H9 (cell line): Measurements from ENCODE around the gene DNTT. TPM values are rescaled to one million over a fixed set of nuclear protein-coding genes. Genes with fewer than 3 reads are reported as not detected.

Experiments used
- DNase-seq: peaks from one replicate; pipeline ENCODE4 v3.0.0-alpha.2; 2017
- H2AFZ ChIP-seq: one replicate; pipeline ENCODE4 v1.6.1; 2013; ENCODE audit warnings: mild to moderate bottlenecking, low read length, control low read depth, moderate library complexity
- H2AK5ac ChIP-seq: 2 replicates; pipeline ENCODE4 v1.6.1; 2013; ENCODE audit warnings: low read length, control low read depth, mixed read lengths; ENCODE audit not compliant: insufficient read length
- H2BK120ac ChIP-seq: one replicate; pipeline ENCODE4 v1.6.1; 2013; ENCODE audit warnings: low read depth, mild to moderate bottlenecking, low read length, control low read depth, inconsistent platforms; ENCODE audit not compliant: poor library complexity, severe bottlenecking
- H2BK12ac ChIP-seq: 2 replicates; pipeline ENCODE4 v1.6.1; 2013; ENCODE audit warnings: low read length, control low read depth, mixed read lengths, low read depth; ENCODE audit not compliant: insufficient read length
- H2BK15ac ChIP-seq: 2 replicates; pipeline ENCODE4 v1.6.1; 2013; ENCODE audit warnings: low read depth, low read length, control low read depth
- H2BK20ac ChIP-seq: one replicate; pipeline ENCODE4 v1.6.1; 2013; ENCODE audit warnings: low read depth, mild to moderate bottlenecking, low read length, control low read depth, inconsistent platforms; ENCODE audit not compliant: poor library complexity, severe bottlenecking
- H2BK5ac ChIP-seq: 2 replicates; pipeline ENCODE4 v1.6.1; 2013; ENCODE audit warnings: low read length, control low read depth, mixed read lengths; ENCODE audit not compliant: insufficient read length
- H3K14ac ChIP-seq: 2 replicates; pipeline ENCODE4 v1.6.1; 2013; ENCODE audit warnings: low read length, control low read depth; ENCODE audit not compliant: insufficient read depth
- H3K18ac ChIP-seq: 2 replicates; pipeline ENCODE4 v1.6.1; 2013; ENCODE audit warnings: low read depth, mild to moderate bottlenecking, mixed read lengths, low read length, control low read depth; ENCODE audit not compliant: insufficient read length
- H3K23ac ChIP-seq: 2 replicates; pipeline ENCODE4 v1.6.1; 2013; ENCODE audit warnings: low read length, control low read depth, mixed read lengths, low read depth; ENCODE audit not compliant: insufficient read length
- H3K23me2 ChIP-seq: 2 replicates; pipeline ENCODE4 v1.6.1; 2013; ENCODE audit warnings: low read depth, mild to moderate bottlenecking, mixed read lengths, low read length, control low read depth; ENCODE audit not compliant: insufficient read length, poor library complexity, severe bottlenecking
- H3K27ac ChIP-seq: 2 replicates; pipeline ENCODE4 v1.5.1; 2013; ENCODE audit warnings: low read length, control low read depth, mixed read lengths, low read depth; ENCODE audit not compliant: insufficient read length
- H3K27me3 ChIP-seq: 2 replicates; pipeline ENCODE4 v1.6.1; 2013; ENCODE audit warnings: low read length, control low read depth, inconsistent platforms; ENCODE audit not compliant: insufficient read depth
- H3K4ac ChIP-seq: 2 replicates; pipeline ENCODE4 v1.6.1; 2013; ENCODE audit warnings: low read depth, mild to moderate bottlenecking, control low read depth, inconsistent platforms, low read length, moderate library complexity
- H3K4me1 ChIP-seq: 2 replicates; pipeline ENCODE4 v1.6.1; 2013; ENCODE audit warnings: low read length, control low read depth, inconsistent platforms; ENCODE audit not compliant: insufficient read depth
- H3K4me2 ChIP-seq: 2 replicates; pipeline ENCODE4 v1.6.1; 2013; ENCODE audit warnings: low read length, control low read depth, mixed read lengths; ENCODE audit not compliant: insufficient read length, insufficient read depth
- H3K56ac ChIP-seq: 2 replicates; pipeline ENCODE4 v1.6.1; 2013; ENCODE audit warnings: low read depth, mild to moderate bottlenecking, mixed read lengths, low read length, control low read depth; ENCODE audit not compliant: insufficient read length
- H3K79me1 ChIP-seq: 2 replicates; pipeline ENCODE4 v1.6.1; 2013; ENCODE audit warnings: low read depth, mild to moderate bottlenecking, moderate library complexity, low read length, control low read depth, inconsistent platforms; ENCODE audit not compliant: insufficient read depth, poor library complexity, severe bottlenecking
- H3K79me2 ChIP-seq: 2 replicates; pipeline ENCODE4 v1.6.1; 2013; ENCODE audit warnings: low read length, control low read depth, inconsistent platforms; ENCODE audit not compliant: insufficient read depth
- H3K9ac ChIP-seq: 2 replicates; pipeline ENCODE4 v1.6.1; 2013; ENCODE audit warnings: low read length, control low read depth, mixed read lengths; ENCODE audit not compliant: insufficient read length; ENCODE audit errors: extremely low read depth
- H3K9me3 ChIP-seq: one replicate; pipeline ENCODE4 v1.6.1; 2013; ENCODE audit warnings: low read depth, low read length, inconsistent platforms; ENCODE audit not compliant: control insufficient read depth
- H3T11ph ChIP-seq: one replicate; pipeline ENCODE4 v1.6.1; 2013; ENCODE audit warnings: mild to moderate bottlenecking, low read length, control low read depth, inconsistent platforms
- H4K20me1 ChIP-seq: one replicate; pipeline ENCODE4 v1.6.1; 2013; ENCODE audit not compliant: control insufficient read depth, insufficient read length, insufficient read depth
- H4K5ac ChIP-seq: 2 replicates; pipeline ENCODE4 v1.6.1; 2013; ENCODE audit warnings: low read depth, mild to moderate bottlenecking, mixed read lengths, low read length, control low read depth; ENCODE audit not compliant: insufficient read length
- H4K8ac ChIP-seq: replicated peaks from 2 replicates; pipeline ENCODE4 v1.6.1; 2013; ENCODE audit warnings: low read length, control low read depth, mixed read lengths, low read depth; ENCODE audit not compliant: insufficient read length
- H4K91ac ChIP-seq: 2 replicates; pipeline ENCODE4 v1.6.1; 2013; ENCODE audit warnings: low read depth, mild to moderate bottlenecking, moderate library complexity, mixed read lengths, low read length, control low read depth; ENCODE audit not compliant: insufficient read length
- H3K27ac Mint-ChIP-seq, 3 experiments: 2 replicates in 2 of 3; 3 replicates in 1 of 3; pipeline ENCODE4 v1.8.0; 2020 to 2021; ENCODE audit warnings: mixed read lengths in 3 of 3, mild to moderate bottlenecking in 1 of 3, moderate library complexity in 1 of 3
- H3K27me3 Mint-ChIP-seq: 2 replicates; pipeline ENCODE4 v1.8.0; 2021; ENCODE audit warnings: low read depth, mild to moderate bottlenecking, moderate library complexity, mixed read lengths
- H3K36me3 Mint-ChIP-seq, 3 experiments: 2 replicates in 2 of 3; 3 replicates in 1 of 3; pipeline ENCODE4 v1.8.0; 2020 to 2021; ENCODE audit warnings: low read depth in 3 of 3, mixed read lengths in 3 of 3; ENCODE audit not compliant: insufficient read depth in 1 of 3
- H3K4me1 Mint-ChIP-seq, 2 experiments: 2 replicates each; pipeline ENCODE4 v1.8.0; 2020; ENCODE audit warnings: mixed read lengths in 2 of 2
- H3K4me3 Mint-ChIP-seq, 2 experiments: 2 replicates in 1 of 2; 3 replicates in 1 of 2; pipeline ENCODE4 v1.8.0; 2020 to 2021; ENCODE audit warnings: mild to moderate bottlenecking in 2 of 2, mixed read lengths in 2 of 2, moderate library complexity in 1 of 2
- H3K9me3 Mint-ChIP-seq, 2 experiments: 2 replicates in 1 of 2; 3 replicates in 1 of 2; pipeline ENCODE4 v1.8.0; 2020; ENCODE audit warnings: mild to moderate bottlenecking in 2 of 2, mixed read lengths in 2 of 2, moderate library complexity in 1 of 2
- CTCF ChIP-seq: fragments of 200-600 bp; sonication (generic); conservative IDR thresholded peaks from 3 replicates; pipeline ENCODE4 v1.8.0; 2021; ENCODE audit warnings: antibody characterized with exemption, mild to moderate bottlenecking
- WGBS: extraction: QIAGEN DNeasy Blood & Tissue Kit; methylation state at CpG from one replicate; pipeline ENCODE4 v1.1.7; 2013; ENCODE audit warnings: missing lambda C conversion rate, low lambda C conversion rate, mixed read lengths; ENCODE audit not compliant: insufficient read length; ENCODE audit errors: extremely low coverage; 5-methylcytosine and 5-hydroxymethylcytosine counted together
- total RNA-seq: library from RNA; stranded (reverse); gene quantifications from 2 replicates; pipeline ENCODE4 v1.2.1, GENCODE V29; 2021

The DNTT gene
- total RNA-seq, 1 experiment from 2014 or later = not detected

GRCh38 chr10:96344178-96344577 lies 39.9 kb downstream of the DNTT start:
- peaks cover 7% of the 10 kb centered on the region; the same call in 1 of the 2 replicates for H3K4me1 ChIP-seq
- H3K18ac ChIP-seq = no peak overlapping the region
- WGBS = no CpG with 5 or more reads among the region's 4 CpGs
- H2BK5ac ChIP-seq = no peak overlapping the region
- H3K23ac ChIP-seq = no peak overlapping the region
- no peaks in the 10 kb centered on the region for H3K79me1 ChIP-seq
- peaks cover 5% of the 10 kb centered on the region for H3K9me3 ChIP-seq
- H4K5ac ChIP-seq = no peak overlapping the region
- no peak overlapping the region for H2BK12ac ChIP-seq
- TF ChIP-seq CTCF = no peak
- no peak overlapping the region for H4K8ac ChIP-seq
- no peak overlapping the region for H3K4me3 Mint-ChIP-seq
- H2BK20ac ChIP-seq = no peak overlapping the region
- H3K9me3 Mint-ChIP-seq = peaks cover 25 to 28% of the 10 kb centered on the region in 2 experiments
- H4K91ac ChIP-seq = no peak overlapping the region
- no peak overlapping the region for H3K9ac ChIP-seq
- no peak overlapping the region for H3T11ph ChIP-seq
- no peak overlapping the region for H3K56ac ChIP-seq
- no peaks in the 10 kb centered on the region for H3K79me2 ChIP-seq
- peaks cover 52 to 53% of the 10 kb centered on the region in 2 experiments for H3K4me1 Mint-ChIP-seq
- H3K27ac ChIP-seq = no peak overlapping the region
- H2BK120ac ChIP-seq = no peak overlapping the region
- H3K14ac ChIP-seq = no peak overlapping the region
- no peak overlapping the region for H2AFZ ChIP-seq
- no peak overlapping the region for H3K4me2 ChIP-seq
- H3K23me2 ChIP-seq = no peaks in the 10 kb centered on the region
- DNase-seq = no peak
- H3K27ac Mint-ChIP-seq = no peak overlapping the region; a peak in 1 of 7 replicates
- peaks cover 11 to 27% (median 21%) of the 10 kb centered on the region in 3 experiments for H3K36me3 Mint-ChIP-seq
- no peak overlapping the region for H2AK5ac ChIP-seq
- no peak overlapping the region for H3K4ac ChIP-seq
- no peaks in the 10 kb centered on the region for H3K27me3 ChIP-seq
- no peak overlapping the region for H2BK15ac ChIP-seq
- H4K20me1 ChIP-seq = no peaks in the 10 kb centered on the region
- peaks cover 31% of the 10 kb centered on the region for H3K27me3 Mint-ChIP-seq
